ENCODE results near the gene RPS19.
A peak's percentile ranks its signal among the peaks of the same experiment; 100 is the strongest.

Gene RPS19

GRCh38 chr19:41847351-41848105 lies 12.5 kb upstream of the RPS19 start:
- Mint-ChIP-seq H3K27me3 (no peaks in the 10 kb centered on the region), H3K27ac (no peak overlapping the region), H3K9me3 (ENCODE audit: low read depth) (no peaks in the 10 kb centered on the region), H3K4me3 (no peak overlapping the region), H3K36me3 (no peaks in the 10 kb centered on the region), H3K4me1 (ENCODE audit: low read depth) (no peaks in the 10 kb centered on the region)

GRCh38 chr19:41848666-41849065 lies 11.4 kb upstream of the RPS19 start:
- Mint-ChIP-seq H3K27ac (no peak overlapping the region), H3K4me1 (ENCODE audit: low read depth) (no peaks in the 10 kb centered on the region), H3K4me3 (no peak overlapping the region), H3K36me3 (no peaks in the 10 kb centered on the region), H3K27me3 (no peaks in the 10 kb centered on the region), H3K9me3 (ENCODE audit: low read depth) (no peaks in the 10 kb centered on the region)

DNA sequence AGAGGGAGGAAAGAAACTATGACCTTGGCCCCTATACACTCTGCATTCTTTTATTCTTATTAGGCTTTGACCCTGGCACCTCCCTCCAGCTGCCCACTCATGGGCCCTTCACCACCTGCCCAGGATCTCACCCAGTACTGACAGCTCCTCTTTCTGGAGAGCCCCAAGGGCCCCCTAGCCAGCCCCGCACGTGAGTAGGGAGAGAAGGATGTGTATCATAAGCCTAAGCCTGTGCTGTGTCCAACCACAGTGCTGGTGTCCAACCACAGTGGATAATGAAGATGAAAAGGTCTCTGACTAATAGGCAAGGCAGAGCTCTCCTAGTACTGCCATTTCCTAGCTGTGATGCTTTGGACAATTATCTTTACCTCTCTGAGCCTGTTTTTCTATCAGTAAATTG lies 11.0 kb upstream of the RPS19 start:
- Mint-ChIP-seq H3K36me3 (no peaks in the 10 kb centered on the region), H3K9me3 (ENCODE audit: low read depth) (no peaks in the 10 kb centered on the region), H3K27me3 (no peaks in the 10 kb centered on the region), H3K4me1 (ENCODE audit: low read depth) (no peaks in the 10 kb centered on the region), H3K4me3 (no peak overlapping the region), H3K27ac (no peak overlapping the region)

- Mint-ChIP-seq H3K27me3 (no peaks in the 10 kb centered on the region), H3K4me3 (no peak overlapping the region), H3K4me1 (ENCODE audit: low read depth) (no peaks in the 10 kb centered on the region), H3K27ac (no peak overlapping the region), H3K9me3 (ENCODE audit: low read depth) (no peaks in the 10 kb centered on the region), H3K36me3 (no peaks in the 10 kb centered on the region)
These were observed 9.7 kb upstream of the RPS19 start for GRCh38 chr19:41850381-41850780.

DNA sequence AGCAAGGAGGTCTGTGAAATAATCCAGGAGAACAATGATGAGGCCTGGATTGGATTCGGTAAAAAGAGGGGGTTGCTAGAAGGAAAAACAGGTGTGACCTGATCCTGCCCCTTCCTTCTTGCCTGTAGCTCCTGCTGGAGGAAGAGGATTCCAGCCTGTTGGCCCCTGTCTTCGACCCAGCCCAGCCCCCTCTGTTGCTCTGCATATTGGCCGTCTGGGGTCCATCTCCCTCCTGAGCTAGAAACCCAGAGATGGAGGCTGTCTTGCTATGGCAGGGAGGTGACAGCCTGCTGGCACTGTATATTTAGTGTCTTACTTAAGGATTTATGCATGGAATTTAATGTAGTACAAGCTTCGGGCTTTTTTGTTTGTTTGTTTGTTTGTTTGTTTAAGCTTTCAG lies 8.6 kb upstream of the RPS19 start:
- H3K4me1 Mint-ChIP-seq (ENCODE audit: low read depth), result no peaks in the 10 kb centered on the region
- H3K36me3 Mint-ChIP-seq, result no peaks in the 10 kb centered on the region
- no peak overlapping the region for H3K27ac Mint-ChIP-seq
- H3K4me3 Mint-ChIP-seq, result no peak overlapping the region
- H3K9me3 Mint-ChIP-seq (ENCODE audit: low read depth), result no peaks in the 10 kb centered on the region
- no peaks in the 10 kb centered on the region for H3K27me3 Mint-ChIP-seq

DNA sequence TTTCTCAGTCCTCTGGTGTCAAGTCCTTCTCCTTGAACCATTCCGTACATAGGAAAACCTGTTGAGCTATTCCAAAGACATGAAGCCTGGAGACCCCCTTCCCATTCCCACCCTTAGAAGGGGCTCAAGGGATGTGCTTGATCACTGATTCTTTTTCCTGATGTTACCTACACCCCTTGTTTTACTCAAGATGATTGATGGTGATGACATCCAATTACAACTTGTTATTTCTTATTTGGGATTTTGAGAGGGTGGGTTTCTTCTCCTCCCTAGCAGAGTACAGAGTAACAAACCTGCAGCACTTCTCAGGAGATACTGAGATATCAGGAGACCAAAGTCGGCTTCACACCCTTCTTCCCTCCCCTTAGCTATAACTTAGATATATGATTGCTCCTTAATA lies 6.7 kb upstream of the RPS19 start:
- Mint-ChIP-seq H3K4me1 (ENCODE audit: low read depth) (no peaks in the 10 kb centered on the region), H3K27ac (no peak overlapping the region), H3K27me3 (no peaks in the 10 kb centered on the region), H3K36me3 (no peaks in the 10 kb centered on the region), H3K9me3 (ENCODE audit: low read depth) (no peaks in the 10 kb centered on the region), H3K4me3 (no peak overlapping the region)

GRCh38 chr19:41853768-41854167 lies 6.3 kb upstream of the RPS19 start:
- no peak overlapping the region for H3K4me3 Mint-ChIP-seq
- H3K9me3 Mint-ChIP-seq (ENCODE audit: low read depth), result no peaks in the 10 kb centered on the region
- H3K4me1 Mint-ChIP-seq (ENCODE audit: low read depth), result no peaks in the 10 kb centered on the region
- H3K27ac Mint-ChIP-seq, result no peak overlapping the region
- no peaks in the 10 kb centered on the region for H3K36me3 Mint-ChIP-seq
- H3K27me3 Mint-ChIP-seq, result no peaks in the 10 kb centered on the region

DNA sequence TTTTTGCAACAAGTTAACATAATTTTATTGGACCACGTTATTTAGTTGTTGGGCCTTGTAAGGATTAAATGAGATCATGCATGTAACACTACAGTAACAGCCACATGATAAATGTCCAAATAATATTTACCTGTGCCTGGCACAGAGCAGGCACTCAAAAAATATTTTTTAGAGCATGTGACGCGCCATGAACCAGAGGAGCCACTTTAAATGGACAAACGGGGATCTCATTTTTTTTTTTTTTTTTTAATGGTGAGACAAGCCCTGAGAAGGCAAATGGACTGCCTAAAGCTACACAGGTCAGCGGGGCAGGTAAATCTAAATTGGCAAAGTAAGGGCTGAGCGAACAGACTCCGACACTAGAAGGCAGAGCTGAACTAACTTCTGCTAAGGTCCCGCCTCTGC lies 840 bp upstream of the RPS19 start:
- Mint-ChIP-seq H3K27ac (peak overlapping the region; percentile 100), H3K4me1 (ENCODE audit: low read depth) (peaks cover 33% of the 10 kb centered on the region), H3K9me3 (ENCODE audit: low read depth) (no peaks in the 10 kb centered on the region), H3K36me3 (peaks cover 23% of the 10 kb centered on the region), H3K4me3 (peak overlapping the region; percentile 95), H3K27me3 (no peaks in the 10 kb centered on the region)

- Mint-ChIP-seq H3K4me1 (ENCODE audit: low read depth) (peaks cover 42% of the 10 kb centered on the region), H3K36me3 (peaks cover 23% of the 10 kb centered on the region), H3K27me3 (no peaks in the 10 kb centered on the region), H3K27ac (peak overlapping the region; percentile 96), H3K4me3 (peak overlapping the region; percentile 95), H3K9me3 (ENCODE audit: low read depth) (no peaks in the 10 kb centered on the region)
These were observed 512 bp downstream of the RPS19 start for GRCh38 chr19:41860419-41861115.

- Mint-ChIP-seq H3K4me3 (peak overlapping the region; percentile 95), H3K4me1 (ENCODE audit: low read depth) (peaks cover 46% of the 10 kb centered on the region), H3K36me3 (peaks cover 23% of the 10 kb centered on the region), H3K9me3 (ENCODE audit: low read depth) (no peaks in the 10 kb centered on the region), H3K27me3 (no peaks in the 10 kb centered on the region), H3K27ac (peak overlapping the region; percentile 96)
These were observed 1.2 kb downstream of the RPS19 start for GRCh38 chr19:41861116-41861768.

- H3K9me3 Mint-ChIP-seq (ENCODE audit: low read depth), result no peaks in the 10 kb centered on the region
- peaks cover 23% of the 10 kb centered on the region for H3K36me3 Mint-ChIP-seq
- H3K27me3 Mint-ChIP-seq, result no peaks in the 10 kb centered on the region
- H3K4me1 Mint-ChIP-seq (ENCODE audit: low read depth), result peaks cover 49% of the 10 kb centered on the region
- peak overlapping the region; percentile 96 for H3K27ac Mint-ChIP-seq
- H3K4me3 Mint-ChIP-seq, result peak overlapping the region; percentile 95
These were observed 1.8 kb downstream of the RPS19 start for GRCh38 chr19:41861846-41862245.

- Mint-ChIP-seq H3K9me3 (ENCODE audit: low read depth) (no peaks in the 10 kb centered on the region), H3K27ac (peak overlapping the region; percentile 96), H3K36me3 (peaks cover 23% of the 10 kb centered on the region), H3K4me1 (ENCODE audit: low read depth) (peaks cover 53% of the 10 kb centered on the region), H3K27me3 (no peaks in the 10 kb centered on the region), H3K4me3 (peak overlapping the region; percentile 95)
These were observed 2.5 kb downstream of the RPS19 start for GRCh38 chr19:41862445-41862986.

GRCh38 chr19:41863209-41863931 lies 3.3 kb downstream of the RPS19 start:
- H3K4me3 Mint-ChIP-seq, result peak overlapping the region; percentile 95
- H3K27me3 Mint-ChIP-seq, result no peaks in the 10 kb centered on the region
- peaks cover 25% of the 10 kb centered on the region for H3K36me3 Mint-ChIP-seq
- peak overlapping the region; percentile 96 for H3K27ac Mint-ChIP-seq
- H3K4me1 Mint-ChIP-seq (ENCODE audit: low read depth), result peaks cover 61% of the 10 kb centered on the region
- H3K9me3 Mint-ChIP-seq (ENCODE audit: low read depth), result no peaks in the 10 kb centered on the region

DNA sequence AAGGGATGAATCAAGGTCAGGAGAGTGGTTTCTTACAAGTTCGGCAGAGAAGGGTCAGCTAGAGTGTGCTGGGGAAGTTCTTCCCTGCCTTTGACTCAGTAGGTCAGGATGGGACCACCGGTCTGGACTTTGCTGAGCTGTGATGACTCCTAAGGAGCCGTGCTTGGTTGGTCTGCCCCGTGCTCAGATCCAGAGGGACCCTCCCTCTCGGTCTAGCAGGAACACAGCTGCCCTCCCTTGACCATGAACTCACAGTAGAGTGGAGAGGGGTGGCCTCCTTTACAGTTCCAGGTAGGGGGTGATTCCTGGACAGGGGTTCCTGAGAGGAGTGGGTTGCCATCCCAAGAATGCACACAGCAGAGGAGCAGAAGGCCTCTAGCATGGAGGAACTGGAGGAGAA lies 4.3 kb downstream of the RPS19 start:
- H3K4me3 Mint-ChIP-seq, result peak overlapping the region; percentile 82
- no peaks in the 10 kb centered on the region for H3K27me3 Mint-ChIP-seq
- peaks cover 25% of the 10 kb centered on the region for H3K36me3 Mint-ChIP-seq
- peak overlapping the region; percentile 91 for H3K27ac Mint-ChIP-seq
- peaks cover 64% of the 10 kb centered on the region for H3K4me1 Mint-ChIP-seq (ENCODE audit: low read depth)
- H3K9me3 Mint-ChIP-seq (ENCODE audit: low read depth), result no peaks in the 10 kb centered on the region

All from activated naive CD8-positive, alpha-beta T cell (primary cell).